SK-N-SH (cell line): Measurements from ENCODE around the gene TRMT1. TPM values are rescaled to one million over a fixed set of nuclear protein-coding genes. Genes with fewer than 3 reads are reported as not detected.

ENCODE experiments used
- CTCF ChIA-PET: fragments of 300-600, 350-600 bp; formaldehyde crosslinking; extraction: SDS; loops from one replicate; lab custom pipeline; 2021; lab: Yijun Ruan, JAX
- POLR2A ChIA-PET: fragments of 350-600 bp; sonication (Branson Sonifier 250); formaldehyde crosslinking; extraction: SDS; loops from one replicate; lab custom pipeline; 2020; ENCODE audit warnings: antibody characterized with exemption, inconsistent platforms; lab: Yijun Ruan, JAX
- DNase-seq: peaks from one replicate; pipeline ENCODE4 v3.0.0; 2012
- H2AFZ ChIP-seq: fragments of 200-600 bp; sonication (generic); 2 replicates; pipeline ENCODE4 v1.8.1; 2016; ENCODE audit warnings: antibody characterized with exemption, mild to moderate bottlenecking, low read depth
- H3F3A ChIP-seq: fragments of 200-600 bp; sonication (generic); replicated peaks from 2 replicates; pipeline ENCODE3; 2016; ENCODE audit warnings: antibody characterized with exemption, mild to moderate bottlenecking; ENCODE audit not compliant: insufficient read depth
- H3K27ac ChIP-seq, 2 experiments: fragments of 200-500 bp in 1 of 2; fragments of 200-600 bp in 1 of 2; sonication (Bioruptor generic) in 1 of 2; sonication (generic), shearing (Covaris generic) in 1 of 2; 2 replicates each; pipeline versions ENCODE4 v1.5.1 to v1.6.1; 2014 to 2016; ENCODE audit warnings: low read depth in 2 of 2, inconsistent platforms in 1 of 2, low read length in 1 of 2, mild to moderate bottlenecking in 1 of 2, mixed read lengths in 1 of 2
- H3K27me3 ChIP-seq: fragments of 200-600 bp; sonication (generic), shearing (Covaris generic); 2 replicates; pipeline ENCODE4 v1.6.1; 2016; ENCODE audit warnings: mixed run types; ENCODE audit not compliant: insufficient read depth
- H3K36me3 ChIP-seq, 2 experiments: fragments of 200-500 bp in 1 of 2; fragments of 200-600 bp in 1 of 2; sonication (Bioruptor generic) in 1 of 2; sonication (generic) in 1 of 2; replicated peaks in 1 of 2; 2 replicates each; pipeline versions ENCODE3 to v1.5.1; 2014 to 2016; ENCODE audit warnings: low read length in 1 of 2, mild to moderate bottlenecking in 1 of 2; ENCODE audit not compliant: insufficient read depth in 2 of 2, control insufficient read depth in 1 of 2
- H3K4me1 ChIP-seq, 2 experiments: fragments of 200-500 bp in 1 of 2; fragments of 200-600 bp in 1 of 2; sonication (Bioruptor generic) in 1 of 2; sonication (generic), shearing (Covaris generic) in 1 of 2; 2 replicates each; pipeline versions ENCODE4 v1.5.1 to v1.6.1; 2014 to 2016; ENCODE audit warnings: low read depth in 1 of 2, low read length in 1 of 2, mixed run types in 1 of 2; ENCODE audit not compliant: insufficient read depth in 2 of 2, control insufficient read depth in 1 of 2
- H3K4me2 ChIP-seq: fragments of 200-600 bp; sonication (generic), shearing (Covaris generic); 2 replicates; pipeline ENCODE4 v1.6.1; 2017; ENCODE audit warnings: mixed run types
- H3K4me3 ChIP-seq, 2 experiments: fragments of 200-500 bp in 1 of 2; fragments of 200-600 bp in 1 of 2; sonication (Bioruptor generic) in 1 of 2; sonication (generic), shearing (Covaris generic) in 1 of 2; 2 replicates each; pipeline versions ENCODE4 v1.5.1 to v1.8.1; 2014 to 2016; ENCODE audit warnings: low read depth in 2 of 2, inconsistent platforms in 1 of 2, low read length in 1 of 2, mild to moderate bottlenecking in 1 of 2, mixed read lengths in 1 of 2, moderate library complexity in 1 of 2
- H3K79me2 ChIP-seq: fragments of 200-600 bp; sonication (generic); 2 replicates; pipeline ENCODE4 v1.8.1; 2017; ENCODE audit warnings: mild to moderate bottlenecking; ENCODE audit not compliant: insufficient read depth
- H3K9ac ChIP-seq: fragments of 200-600 bp; sonication (generic); 2 replicates; pipeline ENCODE4 v1.6.1; 2017; ENCODE audit warnings: mixed run types
- H3K9me2 ChIP-seq: fragments of 200-600 bp; sonication (generic); 2 replicates; pipeline ENCODE4 v1.6.1; 2017; ENCODE audit warnings: mixed run types
- H3K9me3 ChIP-seq: fragments of 200-600 bp; sonication (generic); 2 replicates; pipeline ENCODE4 v1.6.1; 2017; ENCODE audit warnings: mixed run types, mild to moderate bottlenecking, moderate library complexity
- H4K20me1 ChIP-seq: fragments of 200-600 bp; sonication (generic); 2 replicates; pipeline ENCODE4 v1.6.1; 2017; ENCODE audit warnings: mild to moderate bottlenecking, mixed run types; ENCODE audit not compliant: insufficient read depth
- EP300 ChIP-seq, 2 experiments: IDR thresholded peaks; 2 replicates each; pipeline versions ENCODE4 v1.4.0 to v1.6.1; 2012; ENCODE audit warnings: borderline replicate concordance in 1 of 2, low read depth in 1 of 2, low read length in 1 of 2
- EZH2phosphoT487 ChIP-seq: fragments of 200-600 bp; sonication (generic); IDR thresholded peaks from 2 replicates; pipeline ENCODE4 v1.6.1; 2017; ENCODE audit warnings: low read depth, mixed run types, mild to moderate bottlenecking, antibody characterized with exemption, moderate library complexity, borderline replicate concordance
- FOSL2 ChIP-seq: IDR thresholded peaks from 2 replicates; pipeline ENCODE4 v1.4.0; 2012; ENCODE audit warnings: low read depth, mild to moderate bottlenecking, moderate library complexity, borderline replicate concordance
- FOXJ3 ChIP-seq: sonication (generic); formaldehyde crosslinking; IDR thresholded peaks from 2 replicates; pipeline ENCODE4 v1.5.1; 2020; ENCODE audit warnings: mild to moderate bottlenecking, missing genetic modification reagents
- MEF2A ChIP-seq: IDR thresholded peaks from 2 replicates; pipeline ENCODE4 v1.4.0; 2012; ENCODE audit warnings: low read depth, borderline replicate concordance
- MXI1 ChIP-seq: IDR thresholded peaks from 2 replicates; pipeline ENCODE4 v1.6.1; 2012; ENCODE audit warnings: mild to moderate bottlenecking, low read depth, low read length, improper control_type of control experiment
- NRF1 ChIP-seq: IDR thresholded peaks from 2 replicates; pipeline ENCODE4 v1.6.1; 2012; ENCODE audit warnings: low read depth, mild to moderate bottlenecking, low read length
- POLR2AphosphoS5 ChIP-seq: IDR thresholded peaks from 2 replicates; pipeline ENCODE4 v1.6.1; 2012; ENCODE audit warnings: low read depth, low read length
- RAD21 ChIP-seq: IDR thresholded peaks from 2 replicates; pipeline ENCODE4 v1.6.1; 2012; ENCODE audit warnings: mild to moderate bottlenecking, low read length
- RFX5 ChIP-seq: IDR thresholded peaks from 2 replicates; pipeline ENCODE4 v1.6.1; 2012; ENCODE audit warnings: mild to moderate bottlenecking, improper control_type of control experiment, low read length
- SIN3A ChIP-seq: IDR thresholded peaks from 2 replicates; pipeline ENCODE4 v1.6.1; 2012; ENCODE audit warnings: low read depth, mild to moderate bottlenecking, low read length, moderate library complexity, borderline replicate concordance
- SMC3 ChIP-seq: IDR thresholded peaks from 2 replicates; pipeline ENCODE4 v1.6.1; 2012; ENCODE audit warnings: low read depth, low read length, improper control_type of control experiment
- TCF12 ChIP-seq: IDR thresholded peaks from 2 replicates; pipeline ENCODE4 v1.4.0; 2012
- YY1 ChIP-seq: IDR thresholded peaks from 2 replicates; pipeline ENCODE4 v1.4.0; 2012; ENCODE audit warnings: low read depth, mild to moderate bottlenecking
- WGBS: methylation state at CpG from one replicate; pipeline ENCODE4 v1.1.6; 2017; ENCODE audit warnings: low lambda C conversion rate; 5-methylcytosine and 5-hydroxymethylcytosine counted together
- polyA plus RNA-seq, 3 experiments: library from polyadenylated mRNA; depleted of rRNA; stranded (reverse); fragments of >200 nt; gene quantifications; 2 replicates each; pipeline ENCODE4 v1.2.3, GENCODE V29; 2012
- TF ChIP-seq, protein P1 (sequence below): IDR thresholded peaks from 2 replicates; pipeline ENCODE4 v1.4.0; 2012; ENCODE audit warnings: low read depth, borderline replicate concordance
- TF ChIP-seq, protein P2 (sequence below): IDR thresholded peaks from 2 replicates; pipeline ENCODE4 v1.6.1; 2012; ENCODE audit warnings: mild to moderate bottlenecking, low read depth, low read length, moderate library complexity
- TF ChIP-seq, protein P3 (sequence below): IDR thresholded peaks from 2 replicates; pipeline ENCODE4 v1.4.0; 2012; ENCODE audit warnings: low read depth, borderline replicate concordance
- TF ChIP-seq, protein P4 (sequence below): IDR thresholded peaks from 2 replicates; pipeline ENCODE4 v1.4.0; 2012; ENCODE audit warnings: low read depth

Gene TRMT1
- polyA plus RNA-seq, 1 of the 3 experiments (the other 2 are of a cell fraction), result 64.9 TPM

DNA sequence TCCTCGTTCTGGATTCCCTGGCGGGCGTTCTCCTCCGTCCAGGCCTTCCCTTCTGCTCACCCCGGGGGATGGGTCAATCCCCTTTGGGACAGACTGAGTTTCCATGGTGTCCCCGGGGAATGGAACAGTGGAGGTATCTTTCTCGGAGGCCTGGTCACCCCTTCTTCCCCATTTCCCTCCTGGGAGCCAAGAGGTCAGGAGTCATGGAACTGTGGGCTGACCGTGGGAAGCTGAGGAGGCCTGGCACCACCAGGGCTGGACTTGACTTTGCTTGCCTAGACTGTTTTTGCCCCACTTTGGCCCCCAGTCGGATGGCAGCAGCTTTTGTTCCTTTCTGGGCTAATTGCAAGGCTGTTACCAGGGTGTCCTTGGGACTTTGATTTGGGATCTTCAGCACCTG, 3.5 kb upstream of the TRMT1 start:
- ChIA-PET CTCF (interaction anchor here (0.7 to 4.0 kb wide), 6 partner anchors 9 to 155 kb away, joined by 4 to 20 read pairs (median 4); partner anchors contain the start of genes IER2 and STX10), POLR2A (interaction anchor here (3.7 kb wide), 1 partner anchor 32 kb away, joined by 16 read pairs; no protein-coding TSS in a partner anchor)
- Histone ChIP-seq H3K4me1 (peaks cover 22 to 27% of the 10 kb centered on the region in 2 experiments; a peak in 2 of 4 replicates), H3K9ac (no peak overlapping the region), H3K27ac (no peak overlapping the region), H3K4me2 (peak overlapping the region; percentile 83), H2AFZ (no peak overlapping the region), H3K36me3 (peaks cover 0 to 17% of the 10 kb centered on the region in 2 experiments), H3F3A (peaks cover 4% of the 10 kb centered on the region), H3K9me3 (no peaks in the 10 kb centered on the region), H3K9me2 (no peaks in the 10 kb centered on the region), H3K27me3 (no peaks in the 10 kb centered on the region), H3K79me2 (peaks cover 88% of the 10 kb centered on the region), H4K20me1 (peaks cover 62% of the 10 kb centered on the region), H3K4me3 (no peak overlapping the region)
- 60% methylated on average over 3 of the region's 9 CpGs for WGBS
- TF ChIP-seq RFX5 (no peak), NRF1 (no peak), YY1 (no peak), RAD21 (no peak)
- TF ChIP-seq, protein P1, sequence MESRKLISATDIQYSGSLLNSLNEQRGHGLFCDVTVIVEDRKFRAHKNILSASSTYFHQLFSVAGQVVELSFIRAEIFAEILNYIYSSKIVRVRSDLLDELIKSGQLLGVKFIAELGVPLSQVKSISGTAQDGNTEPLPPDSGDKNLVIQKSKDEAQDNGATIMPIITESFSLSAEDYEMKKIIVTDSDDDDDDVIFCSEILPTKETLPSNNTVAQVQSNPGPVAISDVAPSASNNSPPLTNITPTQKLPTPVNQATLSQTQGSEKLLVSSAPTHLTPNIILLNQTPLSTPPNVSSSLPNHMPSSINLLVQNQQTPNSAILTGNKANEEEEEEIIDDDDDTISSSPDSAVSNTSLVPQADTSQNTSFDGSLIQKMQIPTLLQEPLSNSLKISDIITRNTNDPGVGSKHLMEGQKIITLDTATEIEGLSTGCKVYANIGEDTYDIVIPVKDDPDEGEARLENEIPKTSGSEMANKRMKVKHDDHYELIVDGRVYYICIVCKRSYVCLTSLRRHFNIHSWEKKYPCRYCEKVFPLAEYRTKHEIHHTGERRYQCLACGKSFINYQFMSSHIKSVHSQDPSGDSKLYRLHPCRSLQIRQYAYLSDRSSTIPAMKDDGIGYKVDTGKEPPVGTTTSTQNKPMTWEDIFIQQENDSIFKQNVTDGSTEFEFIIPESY, result no peak
- no peak for DNase-seq

DNA sequence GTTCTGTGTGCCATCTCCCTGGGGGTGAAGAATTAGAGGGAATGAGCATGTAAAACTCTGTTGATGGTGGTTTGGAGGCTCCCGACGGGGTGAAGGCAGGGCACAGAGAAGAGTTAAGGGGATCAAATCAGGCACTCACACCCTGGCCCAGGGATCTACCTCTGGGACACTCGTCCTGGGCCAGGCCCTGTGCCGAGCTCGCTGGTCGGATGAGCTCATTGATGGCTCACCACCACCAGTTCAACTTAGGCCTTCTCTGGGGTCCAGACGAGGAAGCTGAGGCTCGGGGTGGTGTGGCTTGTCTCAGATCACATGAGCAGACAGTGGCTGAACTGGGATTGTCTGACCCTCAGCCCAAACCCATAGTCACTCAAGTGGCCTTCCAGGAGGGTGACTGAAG, 3.1 kb upstream of the TRMT1 start:
- no peak overlapping the region for H2AFZ ChIP-seq
- peaks cover 58% of the 10 kb centered on the region for H4K20me1 ChIP-seq
- no peaks in the 10 kb centered on the region for H3K9me2 ChIP-seq
- H3K4me1 ChIP-seq, result peaks cover 22 to 27% of the 10 kb centered on the region in 2 experiments; a peak in 2 of 4 replicates
- no peaks in the 10 kb centered on the region for H3K9me3 ChIP-seq
- H3K4me2 ChIP-seq, result peak overlapping the region; percentile 83
- peaks cover 0 to 16% of the 10 kb centered on the region in 2 experiments for H3K36me3 ChIP-seq
- H3K27me3 ChIP-seq, result no peaks in the 10 kb centered on the region
- H3K79me2 ChIP-seq, result peaks cover 88% of the 10 kb centered on the region
- H3K4me3 ChIP-seq, result peak overlapping the region; percentile 87 to 98; a peak in 3 of 4 replicates
- CTCF ChIA-PET, result interaction anchor here (0.7 to 4.0 kb wide), 10 partner anchors 10 to 470 kb away, joined by 3 to 20 read pairs (median 4); partner anchors contain the start of genes IER2 and STX10
- POLR2A ChIA-PET, result interaction anchor here (0.6 to 3.7 kb wide), 3 partner anchors 30 to 150 kb away, joined by 3 to 16 read pairs (median 14); partner anchors contain the start of genes DAND5, IER2 and STX10
- DNase-seq, result no peak
- peak overlapping the region; percentile 97; the same call in 1 of the 2 replicates for H3K9ac ChIP-seq
- H3F3A ChIP-seq, result peaks cover 4% of the 10 kb centered on the region
- 93% methylated on average over 2 of the region's 8 CpGs for WGBS
- H3K27ac ChIP-seq, result peak overlapping the region in 1 of 2 experiments; percentile 45; a peak in 2 of 4 replicates
- no peak for TF ChIP-seq EP300 (IDR thresholded peaks at IDR 0.05; ENCODE audit: borderline replicate concordance in 1 of 2, low read depth in 1 of 2, low read length in 1 of 2)
- no peak for TF ChIP-seq MXI1
- no peak for TF ChIP-seq TCF12
- TF ChIP-seq MEF2A, result no peak
- TF ChIP-seq, protein P2, sequence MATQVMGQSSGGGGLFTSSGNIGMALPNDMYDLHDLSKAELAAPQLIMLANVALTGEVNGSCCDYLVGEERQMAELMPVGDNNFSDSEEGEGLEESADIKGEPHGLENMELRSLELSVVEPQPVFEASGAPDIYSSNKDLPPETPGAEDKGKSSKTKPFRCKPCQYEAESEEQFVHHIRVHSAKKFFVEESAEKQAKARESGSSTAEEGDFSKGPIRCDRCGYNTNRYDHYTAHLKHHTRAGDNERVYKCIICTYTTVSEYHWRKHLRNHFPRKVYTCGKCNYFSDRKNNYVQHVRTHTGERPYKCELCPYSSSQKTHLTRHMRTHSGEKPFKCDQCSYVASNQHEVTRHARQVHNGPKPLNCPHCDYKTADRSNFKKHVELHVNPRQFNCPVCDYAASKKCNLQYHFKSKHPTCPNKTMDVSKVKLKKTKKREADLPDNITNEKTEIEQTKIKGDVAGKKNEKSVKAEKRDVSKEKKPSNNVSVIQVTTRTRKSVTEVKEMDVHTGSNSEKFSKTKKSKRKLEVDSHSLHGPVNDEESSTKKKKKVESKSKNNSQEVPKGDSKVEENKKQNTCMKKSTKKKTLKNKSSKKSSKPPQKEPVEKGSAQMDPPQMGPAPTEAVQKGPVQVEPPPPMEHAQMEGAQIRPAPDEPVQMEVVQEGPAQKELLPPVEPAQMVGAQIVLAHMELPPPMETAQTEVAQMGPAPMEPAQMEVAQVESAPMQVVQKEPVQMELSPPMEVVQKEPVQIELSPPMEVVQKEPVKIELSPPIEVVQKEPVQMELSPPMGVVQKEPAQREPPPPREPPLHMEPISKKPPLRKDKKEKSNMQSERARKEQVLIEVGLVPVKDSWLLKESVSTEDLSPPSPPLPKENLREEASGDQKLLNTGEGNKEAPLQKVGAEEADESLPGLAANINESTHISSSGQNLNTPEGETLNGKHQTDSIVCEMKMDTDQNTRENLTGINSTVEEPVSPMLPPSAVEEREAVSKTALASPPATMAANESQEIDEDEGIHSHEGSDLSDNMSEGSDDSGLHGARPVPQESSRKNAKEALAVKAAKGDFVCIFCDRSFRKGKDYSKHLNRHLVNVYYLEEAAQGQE, result no peak
- no peak for TF ChIP-seq SMC3
- TF ChIP-seq FOSL2, result no peak
- TF ChIP-seq POLR2AphosphoS5, result no peak
- TF ChIP-seq, protein P3, sequence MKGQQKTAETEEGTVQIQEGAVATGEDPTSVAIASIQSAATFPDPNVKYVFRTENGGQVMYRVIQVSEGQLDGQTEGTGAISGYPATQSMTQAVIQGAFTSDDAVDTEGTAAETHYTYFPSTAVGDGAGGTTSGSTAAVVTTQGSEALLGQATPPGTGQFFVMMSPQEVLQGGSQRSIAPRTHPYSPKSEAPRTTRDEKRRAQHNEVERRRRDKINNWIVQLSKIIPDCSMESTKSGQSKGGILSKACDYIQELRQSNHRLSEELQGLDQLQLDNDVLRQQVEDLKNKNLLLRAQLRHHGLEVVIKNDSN, result no peak
- no peak for TF ChIP-seq EZH2phosphoT487
- TF ChIP-seq, protein P1, result no peak
- no peak for TF ChIP-seq NRF1
- no peak for TF ChIP-seq FOXJ3
- TF ChIP-seq SIN3A, result no peak
- TF ChIP-seq, protein P4, sequence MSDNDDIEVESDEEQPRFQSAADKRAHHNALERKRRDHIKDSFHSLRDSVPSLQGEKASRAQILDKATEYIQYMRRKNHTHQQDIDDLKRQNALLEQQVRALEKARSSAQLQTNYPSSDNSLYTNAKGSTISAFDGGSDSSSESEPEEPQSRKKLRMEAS, result no peak
